NCI-H2196 (cell line): ENCODE measurements around the gene SERPINA9.

Experiments used
- DNase-seq: peaks from one replicate; lab custom pipeline; 2025; ENCODE audit not compliant: unreplicated experiment; lab: John Stamatoyannopoulos, UW

The SERPINA9 gene

DNA sequence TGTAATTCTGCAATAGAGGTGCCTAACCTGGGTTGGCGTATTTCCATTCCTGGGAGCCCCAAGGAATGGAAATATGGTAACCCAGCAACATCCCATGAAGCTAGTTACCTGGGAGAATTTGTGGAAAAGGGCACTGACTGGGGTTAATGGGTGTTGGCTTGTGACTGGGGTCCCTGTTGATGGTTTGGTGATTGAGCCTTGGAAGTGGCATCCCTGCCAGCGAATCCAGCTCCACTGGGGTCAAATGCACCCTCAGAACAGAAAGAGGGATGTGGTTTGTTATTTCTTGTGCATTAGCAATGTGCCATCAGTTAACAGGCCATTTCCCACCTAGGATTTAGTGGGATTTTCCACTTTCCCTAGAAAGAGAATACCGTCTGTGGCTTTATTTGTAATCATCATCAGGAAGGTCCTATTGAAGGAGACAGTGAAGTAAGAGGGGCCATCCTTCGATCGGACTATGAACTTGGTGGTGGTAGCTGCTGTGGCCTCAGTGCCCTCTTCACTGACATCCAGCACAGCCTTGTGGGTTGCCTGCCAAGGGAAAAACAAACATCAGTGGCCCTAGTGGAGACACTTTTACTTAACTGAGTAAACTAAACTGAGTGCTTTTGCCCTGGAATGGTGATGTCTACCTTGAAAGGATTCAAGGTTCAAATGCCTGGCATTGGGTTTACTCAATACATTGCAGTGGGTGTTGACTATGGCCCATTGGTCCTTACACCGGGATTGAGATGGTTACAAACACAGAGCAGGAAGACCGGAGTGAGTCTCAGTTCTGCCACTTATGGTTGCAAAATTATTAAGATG, 13.0 kb downstream of the SERPINA9 start:
- no peak for DNase-seq

DNA sequence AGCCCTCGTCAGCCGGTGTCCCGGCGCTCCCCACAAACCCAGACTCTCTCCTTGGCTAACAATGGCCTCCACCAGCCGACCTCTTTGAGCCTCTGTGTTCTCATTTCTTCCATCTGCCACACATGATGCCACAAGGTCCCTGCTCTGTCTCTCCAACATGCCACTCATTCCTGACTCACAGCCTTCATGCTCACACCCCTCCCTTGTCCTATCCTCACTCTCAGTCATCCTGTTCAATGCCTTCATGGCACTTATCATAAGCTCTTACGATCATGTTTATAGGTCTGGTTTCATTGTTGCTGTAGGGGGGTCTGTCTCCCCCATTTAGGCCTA, 13.8 kb downstream of the SERPINA9 start:
- DNase-seq = no peak

DNA sequence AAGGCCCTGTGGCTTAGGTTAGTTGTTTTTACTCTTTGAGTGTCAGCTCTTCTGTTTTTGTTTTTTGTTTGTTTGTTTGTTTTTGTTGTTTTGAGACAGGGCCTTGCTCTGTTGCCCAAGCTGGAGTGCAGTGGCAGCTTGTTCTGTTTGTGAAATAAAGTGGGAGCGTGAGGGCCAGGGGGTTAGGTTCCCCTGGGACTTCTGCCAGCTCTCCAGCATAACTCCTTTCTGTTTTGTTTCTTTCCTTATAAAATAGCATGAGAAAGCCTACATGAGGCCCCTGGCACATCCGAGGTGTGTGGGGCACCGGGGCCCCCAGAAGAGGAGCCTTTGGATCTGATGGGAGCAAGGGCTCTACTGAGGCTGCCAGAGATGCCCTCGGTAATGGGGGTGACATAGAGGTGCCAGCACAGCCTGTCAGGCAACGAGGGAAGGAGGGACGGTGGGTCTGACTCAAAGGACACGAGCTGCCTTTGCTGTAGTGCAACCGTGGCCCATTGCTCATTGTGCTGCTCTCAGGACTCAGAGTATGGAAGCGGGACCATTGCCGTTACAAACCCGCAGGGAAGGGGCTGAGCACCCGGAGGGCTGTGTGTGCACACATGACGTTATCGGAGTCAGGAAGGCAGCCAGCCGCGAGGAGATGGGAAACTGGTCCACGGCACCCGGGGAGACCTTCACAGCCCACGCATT, 14.3 kb downstream of the SERPINA9 start:
- DNase-seq = no peak

DNA sequence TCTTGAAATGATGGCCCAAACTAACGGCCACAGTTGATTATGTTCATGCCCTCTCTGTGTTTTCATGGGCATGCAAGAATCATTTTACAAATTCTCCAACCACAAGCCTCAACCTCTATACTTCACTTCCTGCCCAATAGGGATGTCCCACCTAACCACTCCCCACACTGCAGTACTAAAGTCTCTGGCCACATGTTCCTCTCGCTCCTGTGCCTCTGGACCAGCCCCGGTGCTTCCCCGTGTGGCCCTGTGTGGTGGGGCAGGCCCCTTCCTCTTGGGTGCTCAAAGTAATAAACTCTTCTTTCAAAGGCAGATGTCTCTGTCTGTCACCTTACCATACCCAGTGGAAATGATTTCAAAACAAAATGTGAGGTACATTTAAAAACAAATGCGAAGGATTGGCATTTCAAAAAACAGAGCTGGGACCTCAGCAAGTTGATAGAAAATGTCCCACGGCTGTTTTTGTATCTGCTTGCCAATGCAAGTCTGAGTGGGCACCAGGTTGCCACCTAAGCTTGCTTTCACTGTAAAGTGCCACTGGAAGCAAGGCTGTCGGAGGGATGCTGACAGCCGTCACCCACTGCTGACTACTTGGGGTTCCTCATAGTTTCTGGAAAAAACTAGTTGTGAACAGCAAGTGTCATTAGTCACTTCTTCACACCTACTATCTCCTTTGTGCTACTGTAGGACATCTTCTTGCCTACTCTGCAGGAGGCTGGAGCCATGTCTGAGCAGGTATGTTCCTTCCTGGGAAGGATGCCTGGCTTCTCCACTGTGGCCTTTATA, 15.2 kb downstream of the SERPINA9 start:
- DNase-seq = no peak

DNA sequence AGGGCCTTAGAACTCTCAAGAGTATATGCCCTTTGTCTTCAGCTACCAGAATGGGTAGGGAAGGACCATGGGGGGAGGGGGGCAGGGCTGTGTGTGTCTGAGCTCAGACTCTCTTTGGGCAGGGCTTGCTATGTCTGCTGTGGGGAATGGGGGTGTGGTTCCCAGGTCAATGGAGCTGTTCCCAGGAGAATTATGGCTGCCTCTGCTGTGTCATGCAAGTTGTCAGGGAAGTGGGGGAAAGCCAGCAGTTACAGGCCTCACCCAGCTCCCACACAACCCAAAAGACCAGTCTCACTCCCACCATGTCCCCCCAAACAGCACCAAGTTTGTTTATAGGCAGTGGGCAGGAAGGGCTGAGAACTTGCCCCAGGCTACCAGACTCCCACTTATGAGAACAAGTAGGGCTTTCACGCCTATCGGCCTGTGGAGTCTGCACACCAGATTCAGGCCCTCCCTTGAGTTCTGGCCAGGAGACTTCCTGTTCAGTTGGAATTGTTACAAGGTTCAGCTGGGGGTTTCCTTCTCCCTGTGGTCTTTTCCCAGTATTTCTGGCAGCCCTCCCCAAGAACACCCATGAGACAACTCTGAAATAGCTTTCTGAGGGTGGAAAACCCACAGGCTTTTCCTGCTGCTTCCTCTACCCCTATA, 17.3 kb downstream of the SERPINA9 start:
- no peak for DNase-seq

DNA sequence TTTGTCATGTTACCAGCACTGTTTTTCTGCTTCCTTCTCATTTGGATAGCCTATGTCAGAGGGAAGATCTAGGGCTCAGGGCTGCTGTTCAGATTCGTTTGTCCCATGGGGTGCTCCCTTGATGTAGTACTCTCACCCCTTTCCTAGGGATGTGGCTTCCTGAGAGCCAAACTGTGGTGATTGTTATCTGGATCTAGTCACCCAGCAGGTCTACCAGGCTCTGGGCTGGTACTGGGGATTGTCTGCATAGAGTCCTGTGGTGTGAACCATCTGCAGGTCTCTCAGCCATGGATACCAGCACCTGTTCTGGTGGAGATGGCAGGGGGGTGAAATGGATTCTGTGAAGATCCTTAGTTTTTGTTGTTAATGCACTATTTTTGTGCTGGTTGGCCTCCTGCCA, 17.9 kb downstream of the SERPINA9 start:
- DNase-seq = no peak

DNA sequence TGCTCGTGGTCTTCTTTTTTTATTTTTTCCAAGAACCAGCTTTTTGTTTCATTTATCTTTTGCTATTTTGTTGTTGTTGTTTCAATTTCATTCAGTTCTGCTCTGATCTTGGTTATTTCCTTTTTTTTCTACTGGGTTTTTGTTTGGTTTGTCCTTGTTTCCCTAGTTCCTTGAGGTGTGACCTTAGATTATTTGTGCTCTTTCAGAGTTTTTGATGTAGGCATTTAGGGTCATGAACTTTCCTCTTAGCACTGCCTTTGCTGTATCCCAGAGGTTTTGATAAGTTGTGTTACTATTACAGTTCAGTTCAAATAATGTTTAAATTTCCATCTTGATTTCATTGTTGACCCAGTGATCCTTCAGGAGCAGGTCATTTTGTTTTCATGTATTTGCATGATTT, 20.1 kb downstream of the SERPINA9 start:
- no peak for DNase-seq

DNA sequence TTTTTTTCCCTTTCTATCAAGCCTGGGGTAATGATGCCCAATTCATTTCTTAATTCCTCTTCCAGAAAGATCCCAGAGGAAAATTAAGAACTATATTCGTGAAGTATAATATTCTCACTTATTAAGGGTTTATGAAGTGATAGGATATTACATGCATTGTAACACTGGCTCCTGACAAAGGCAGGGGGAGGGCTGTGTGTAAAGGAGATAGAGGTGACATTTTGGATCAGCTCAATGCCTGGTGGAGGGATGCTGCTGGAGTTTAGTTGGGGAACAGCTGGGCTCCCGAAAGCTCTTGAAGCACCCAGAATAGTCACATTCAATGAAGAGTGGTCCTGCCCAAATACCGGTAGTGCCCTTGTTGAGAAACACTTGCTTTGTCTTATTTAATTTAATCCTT, 24.2 kb downstream of the SERPINA9 start:
- no peak for DNase-seq

DNA sequence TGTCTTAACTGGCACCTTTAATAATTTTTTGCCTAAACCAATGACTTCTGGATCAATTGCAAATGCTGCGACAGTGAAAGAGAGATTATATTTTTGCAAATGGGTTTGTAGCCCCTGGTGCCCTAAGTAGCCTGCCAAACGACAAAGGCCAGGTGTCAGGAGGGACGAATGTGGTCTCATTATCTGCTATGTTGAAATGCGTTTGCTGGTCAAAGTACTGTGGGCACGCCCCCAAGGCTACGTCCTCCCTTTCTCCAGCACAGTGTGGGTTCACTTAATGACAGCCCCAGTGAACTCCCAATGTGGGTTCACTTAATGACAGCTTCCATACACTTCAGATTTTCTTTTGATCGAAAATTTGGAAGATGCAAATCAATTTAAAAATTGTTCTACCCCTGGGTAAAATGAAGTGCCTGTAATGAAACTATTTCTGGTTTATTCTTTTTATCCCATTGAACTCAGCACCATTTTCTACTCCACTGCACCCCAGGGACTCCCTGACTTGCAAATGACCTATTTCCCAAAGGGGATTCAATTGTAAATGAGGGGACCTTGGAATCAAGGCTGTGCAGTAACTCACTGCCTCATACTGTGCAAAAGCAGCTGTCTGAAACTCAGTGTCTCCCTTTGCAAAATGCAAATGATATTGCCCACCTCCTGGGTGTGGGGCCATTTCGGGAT, 24.8 kb downstream of the SERPINA9 start:
- DNase-seq = no peak

DNA sequence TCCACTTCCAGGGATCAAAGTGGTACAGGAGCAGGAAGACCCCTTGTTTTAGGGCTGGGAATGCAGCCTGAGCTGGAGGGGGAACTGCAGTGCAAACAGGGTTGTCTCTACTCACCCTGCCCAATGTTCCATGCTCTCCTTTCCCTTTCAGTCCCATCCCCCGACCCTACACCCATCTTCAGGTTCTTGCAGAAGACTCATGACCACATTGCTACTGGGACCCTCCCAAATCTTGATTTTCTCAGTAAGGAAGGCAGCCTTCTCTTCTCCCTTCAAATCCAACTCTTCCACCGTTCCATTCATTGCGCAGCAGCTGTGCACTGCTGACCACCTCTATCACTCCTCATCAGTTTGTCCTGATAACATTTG, 25.3 kb downstream of the SERPINA9 start:
- DNase-seq = no peak

DNA sequence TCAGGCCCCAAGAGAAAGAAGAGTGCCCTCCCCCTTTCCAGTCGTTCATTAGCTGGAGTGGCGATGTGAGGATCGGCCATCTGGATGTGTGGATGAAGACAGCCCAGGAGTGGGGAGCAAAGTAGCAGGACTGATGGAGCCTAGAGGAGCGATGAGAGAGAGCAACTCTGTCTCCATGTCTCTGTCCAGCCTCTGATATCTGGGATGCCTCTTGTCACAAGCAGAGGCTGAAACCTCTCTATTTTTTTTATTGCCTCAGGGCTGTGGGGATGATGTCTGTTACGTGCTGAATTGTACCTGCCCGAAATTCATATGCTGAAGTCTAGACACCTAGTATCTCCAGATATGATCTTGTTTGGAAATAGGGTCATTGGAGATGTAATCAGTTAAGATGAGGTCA, 26.1 kb downstream of the SERPINA9 start:
- no peak for DNase-seq

DNA sequence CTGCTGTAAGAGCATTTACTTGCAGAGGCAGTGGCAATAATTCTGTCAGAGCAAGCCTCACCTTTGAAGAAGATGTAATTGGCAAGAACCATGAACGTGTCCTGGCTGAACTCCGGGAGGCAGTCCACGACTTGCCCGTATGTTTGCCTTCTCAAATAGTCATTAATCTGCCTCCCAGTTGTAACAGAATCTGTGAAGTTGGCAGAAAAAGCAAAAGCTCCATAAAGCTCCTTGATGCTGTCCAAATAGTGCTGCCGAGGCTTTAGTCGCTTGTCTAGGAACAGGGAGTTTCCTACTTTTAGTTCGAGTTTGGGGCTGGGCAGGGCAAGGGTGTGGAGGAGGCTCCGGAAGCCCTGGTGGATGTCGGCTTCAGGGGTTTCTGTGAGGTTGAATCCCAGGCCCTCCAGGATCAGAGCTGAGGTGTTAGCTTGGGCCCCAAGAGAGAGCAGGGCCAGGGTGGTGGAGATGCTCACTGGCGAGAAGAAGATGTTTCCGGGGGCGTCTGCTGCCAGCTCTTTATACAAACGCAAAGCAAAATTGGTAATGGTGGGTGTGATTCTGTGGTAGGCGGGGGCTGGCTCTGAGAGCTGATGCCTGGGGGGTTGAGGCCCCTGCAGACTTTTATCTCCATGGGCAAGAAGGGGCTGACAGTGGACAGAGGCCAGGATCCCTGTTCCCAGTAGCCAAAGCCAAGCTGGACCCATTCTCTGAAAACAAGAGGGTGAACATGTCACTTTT, 27.8 kb downstream of the SERPINA9 start:
- no peak for DNase-seq

DNA sequence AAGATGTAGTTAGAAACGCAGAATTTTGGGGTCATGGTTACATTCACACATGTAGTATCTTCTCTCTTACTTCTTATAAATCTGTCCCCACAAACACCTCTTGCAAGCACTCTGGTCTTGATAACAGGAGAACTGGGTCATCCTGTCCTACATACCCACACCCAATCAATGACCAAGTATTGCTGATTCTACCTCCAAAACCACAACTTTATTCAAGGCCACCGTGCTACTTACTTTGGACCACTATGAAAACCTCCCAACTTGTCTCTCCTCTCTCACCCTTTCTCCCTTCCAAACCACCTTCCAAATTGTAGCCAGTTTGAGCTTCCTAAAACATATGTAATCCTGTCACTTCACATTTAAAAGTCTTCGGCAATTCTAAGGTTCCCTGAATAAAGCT, 28.8 kb downstream of the SERPINA9 start:
- DNase-seq = no peak

DNA sequence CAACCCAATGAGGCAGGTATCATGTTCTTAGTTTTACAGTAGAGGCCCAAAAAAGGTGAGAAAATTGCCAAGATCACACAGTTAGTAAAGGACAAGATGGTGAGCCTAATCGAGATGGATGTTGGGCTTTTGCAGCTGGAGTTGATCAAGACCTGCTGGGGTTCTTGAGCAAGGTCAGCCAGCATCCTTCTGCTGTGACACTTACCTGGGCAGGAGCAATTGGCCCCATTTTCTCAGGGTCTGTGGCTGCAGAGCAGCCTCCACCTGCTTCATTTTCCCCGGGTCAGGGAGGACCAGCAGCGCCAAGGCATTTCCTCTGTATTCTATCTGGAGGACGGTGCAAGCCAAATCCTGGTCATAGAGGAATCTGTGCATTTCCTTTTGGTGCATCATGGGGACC, 29.9 kb downstream of the SERPINA9 start:
- DNase-seq = no peak

DNA sequence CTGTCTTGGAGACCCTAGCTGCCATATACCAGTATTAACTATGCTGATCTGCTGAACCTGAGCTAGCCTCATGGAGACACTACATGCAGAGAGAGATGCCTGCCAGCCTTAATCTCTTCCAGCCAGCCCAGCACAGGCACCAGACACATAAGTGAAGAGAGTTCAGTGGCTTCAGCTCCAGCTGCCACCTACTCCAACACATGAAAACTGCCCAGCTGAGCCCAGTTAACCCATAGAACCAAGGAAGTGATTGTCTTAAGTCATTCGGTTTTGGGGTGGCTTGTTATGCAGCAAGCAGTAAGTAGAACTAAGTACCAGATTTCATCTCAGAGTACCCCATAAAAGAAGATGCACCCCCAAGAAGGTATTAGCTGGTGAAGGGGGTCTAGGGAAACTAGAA, 31.0 kb downstream of the SERPINA9 start:
- DNase-seq = no peak

DNA sequence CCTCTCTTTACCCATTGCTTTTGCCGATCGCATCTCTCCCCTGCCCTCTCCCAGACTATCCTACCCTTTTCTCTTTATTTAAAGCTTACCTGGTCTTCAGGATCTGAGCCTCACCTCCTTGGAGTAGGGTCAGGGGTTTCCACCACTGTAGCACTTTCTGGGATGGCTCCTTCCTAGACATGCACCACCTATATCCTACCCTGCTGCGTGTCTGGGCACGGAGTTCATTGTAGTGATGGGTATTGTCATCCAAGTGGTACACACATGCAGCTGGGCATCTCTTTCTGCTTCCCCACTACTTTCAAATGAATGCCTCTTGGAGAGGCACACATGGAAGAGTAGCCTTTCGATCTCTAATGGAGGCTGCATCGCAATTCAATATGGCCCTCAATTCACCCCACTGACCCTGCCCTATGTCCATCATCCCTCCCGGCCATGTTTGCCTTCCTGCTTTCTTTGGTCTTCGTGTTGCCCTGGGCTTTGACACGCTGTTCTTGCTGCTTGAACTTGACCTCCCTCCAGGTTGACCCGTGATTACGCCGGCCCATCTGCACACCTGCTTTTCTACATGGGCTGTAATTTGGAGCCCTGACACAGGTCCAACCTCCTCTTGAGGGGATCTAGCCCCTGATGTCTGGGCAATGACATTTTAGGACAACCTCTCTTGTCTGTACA, 34.3 kb downstream of the SERPINA9 start:
- DNase-seq = no peak

DNA sequence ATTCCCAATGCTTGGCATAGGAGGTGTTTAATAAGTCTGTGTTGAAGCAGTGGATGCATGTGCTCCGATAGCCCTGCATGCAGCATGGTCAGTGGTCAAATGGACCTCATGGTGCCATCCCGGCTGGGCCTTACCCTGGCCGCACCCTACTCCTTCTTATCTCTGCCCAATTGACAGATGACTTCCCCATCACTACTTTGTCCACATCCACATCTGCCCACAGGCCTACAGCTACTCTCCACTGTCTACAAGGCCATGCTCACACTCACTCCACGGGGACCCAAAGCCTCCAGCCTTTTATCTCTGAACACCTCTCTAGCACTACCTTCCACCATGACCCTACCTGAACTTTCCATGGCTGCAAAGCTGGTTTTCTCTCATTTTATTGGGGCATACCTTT, 34.9 kb downstream of the SERPINA9 start:
- DNase-seq = no peak

DNA sequence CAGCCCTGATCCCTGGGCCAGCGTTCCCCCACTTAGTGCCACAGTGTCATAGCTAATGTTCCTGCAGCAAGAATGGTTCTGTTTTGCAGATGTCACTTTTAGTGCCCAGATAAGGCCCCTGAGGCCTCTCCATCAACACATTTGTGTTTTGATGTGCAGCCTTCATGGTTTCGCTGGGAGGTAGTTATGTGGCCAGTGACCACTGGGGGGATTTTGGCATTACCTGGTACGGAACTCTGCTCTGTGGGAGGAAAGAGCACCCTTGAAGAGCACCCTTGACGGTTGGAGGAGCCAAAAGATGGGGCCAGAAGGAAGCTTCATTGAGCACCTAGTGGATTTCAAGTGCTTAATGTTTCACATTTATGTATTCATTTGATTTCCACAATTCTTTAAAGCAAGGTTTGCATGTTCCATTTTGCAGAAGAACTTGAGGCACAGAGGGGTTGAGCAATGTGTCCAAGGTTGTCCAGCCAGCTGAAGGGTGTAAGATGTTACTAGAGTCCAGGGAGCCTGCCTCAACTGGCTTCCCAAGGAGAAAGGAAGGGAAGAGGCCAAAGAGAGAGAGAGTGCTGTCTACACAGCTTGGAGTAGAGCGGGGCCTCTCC, 36.4 kb downstream of the SERPINA9 start:
- no peak for DNase-seq

DNA sequence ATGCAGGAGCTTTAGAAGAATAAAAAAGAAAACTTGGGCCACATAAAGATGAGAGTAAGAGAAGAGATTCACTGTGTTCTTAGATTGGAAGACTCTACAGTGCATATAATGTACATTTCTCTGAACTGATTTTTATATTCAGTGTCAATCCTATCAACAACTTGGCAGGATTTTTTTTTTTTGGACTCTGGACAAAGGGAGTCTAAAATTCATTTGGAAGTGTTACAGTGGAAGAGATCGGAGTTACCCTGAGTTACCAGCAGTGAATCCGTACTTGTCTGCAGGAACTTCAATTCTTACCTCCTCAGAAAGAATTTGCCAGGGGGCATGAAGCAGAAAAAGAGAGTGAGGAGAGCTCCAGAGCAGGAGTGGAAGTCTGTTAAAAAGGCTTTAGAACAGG, 47.4 kb downstream of the SERPINA9 start:
- DNase-seq = no peak
